GM21515 (cell line): ENCODE results near the gene POMGNT1.

Experiments used
- ATAC-seq: cut with Tn5 transposase; IDR thresholded peaks from one replicate; pipeline ENCODE4 v1.9.1; 2021; ENCODE audit not compliant: unreplicated experiment

The POMGNT1 gene

GRCh38 chr1:46158312-46159281 is 39.6 kb downstream of the POMGNT1 start:
- ATAC-seq: no peak

GRCh38 chr1:46157916-46158311 is 40.3 kb downstream of the POMGNT1 start:
- no peak for ATAC-seq

DNA sequence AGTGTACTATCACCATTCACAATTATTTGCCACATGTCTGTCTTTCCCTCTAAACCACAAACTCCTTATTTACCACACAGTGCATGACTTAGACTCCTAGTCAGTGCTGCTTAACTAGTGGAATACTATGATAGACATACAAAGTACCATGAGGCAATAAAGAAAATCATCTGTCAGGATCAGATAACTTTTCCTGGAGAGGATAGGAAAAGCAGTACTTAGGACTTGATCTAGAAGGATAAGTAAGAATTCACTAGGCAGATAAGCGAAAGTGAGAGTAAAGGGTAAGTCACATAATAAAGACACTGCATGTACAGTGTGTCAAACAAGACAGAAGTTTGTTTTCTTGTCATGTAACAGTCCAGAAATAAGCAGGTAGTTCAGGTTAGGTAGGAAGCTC is 44.5 kb downstream of the POMGNT1 start:
- no peak for ATAC-seq

DNA sequence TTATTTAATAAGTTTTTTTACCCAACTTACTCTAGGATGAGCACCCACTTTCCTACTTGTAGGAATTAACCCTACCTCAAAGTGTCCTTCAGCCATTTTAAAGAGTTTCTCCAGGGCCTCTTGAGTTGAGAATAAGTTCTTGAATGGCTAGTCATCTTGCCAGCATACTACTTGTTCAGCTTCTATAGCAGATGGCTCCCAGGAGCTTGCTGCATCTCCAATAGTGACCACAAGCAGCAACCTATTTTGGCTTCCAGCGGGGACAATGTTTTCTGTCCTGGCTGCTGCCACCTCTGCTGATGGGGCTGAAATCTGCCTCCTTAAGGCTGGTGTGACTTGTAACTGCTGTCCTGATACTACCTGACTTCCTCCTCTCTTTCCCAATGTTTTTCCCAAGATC is 45.0 kb downstream of the POMGNT1 start:
- no peak for ATAC-seq

- no peak for ATAC-seq
Measured at GRCh38 chr1:46152016-46152415, 46.2 kb downstream of the POMGNT1 start.

GRCh38 chr1:46150085-46150484 is 48.1 kb downstream of the POMGNT1 start:
- ATAC-seq: no peak

GRCh38 chr1:46148318-46148717 is 49.9 kb downstream of the POMGNT1 start:
- ATAC-seq: no peak
